Tibial nerve (tissue), 4 donors: ENCODE measurements around the gene NDUFAF7.

Experiments
- EP300 ChIP-seq, 2 donors: sonication (generic); formaldehyde crosslinking; IDR thresholded peaks; one replicate each; pipeline ENCODE4 v1.6.1; 2017; ENCODE audit warnings: antibody characterized with exemption in 2 of 2, mild to moderate bottlenecking in 1 of 2
- POLR2A ChIP-seq, 2 donors: fragments of 450-650 bp; IDR thresholded peaks; one replicate each; pipeline ENCODE4 v1.6.1; 2017; ENCODE audit warnings: antibody characterized with exemption in 2 of 2, mild to moderate bottlenecking in 2 of 2, moderate library complexity in 2 of 2
- TF ChIP-seq, protein P1 (sequence below), 5 experiments: fragments of 200-600 bp in 3 of 5; fragments of 450-650 bp in 2 of 5; sonication (generic) in 3 of 5; IDR thresholded peaks; one replicate each; pipeline ENCODE4 v1.5.1; 2016 to 2019; ENCODE audit warnings: antibody characterized with exemption in 5 of 5, mild to moderate bottlenecking in 3 of 5, moderate library complexity in 2 of 5

DNA sequence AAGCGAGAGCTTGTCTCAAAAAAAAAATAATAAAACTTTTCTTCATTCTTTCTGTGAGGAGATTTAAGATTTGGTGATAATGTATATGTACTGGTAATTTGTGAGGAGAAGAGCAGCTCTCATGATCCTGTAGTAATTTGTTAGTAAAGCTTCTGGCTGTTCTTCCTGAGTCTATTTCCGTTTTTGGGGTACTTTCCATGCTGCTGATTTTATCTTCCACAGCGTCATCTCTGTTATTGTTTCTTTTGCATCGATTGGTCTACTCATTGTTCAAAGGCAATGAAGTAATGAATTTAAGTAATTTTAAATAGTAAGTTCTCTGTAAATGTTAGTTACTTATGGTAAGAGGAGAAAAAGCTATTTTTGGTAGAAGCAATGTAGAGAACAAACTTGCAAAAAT, 12.0 kb downstream of the NDUFAF7 start:
- TF ChIP-seq, protein P1, sequence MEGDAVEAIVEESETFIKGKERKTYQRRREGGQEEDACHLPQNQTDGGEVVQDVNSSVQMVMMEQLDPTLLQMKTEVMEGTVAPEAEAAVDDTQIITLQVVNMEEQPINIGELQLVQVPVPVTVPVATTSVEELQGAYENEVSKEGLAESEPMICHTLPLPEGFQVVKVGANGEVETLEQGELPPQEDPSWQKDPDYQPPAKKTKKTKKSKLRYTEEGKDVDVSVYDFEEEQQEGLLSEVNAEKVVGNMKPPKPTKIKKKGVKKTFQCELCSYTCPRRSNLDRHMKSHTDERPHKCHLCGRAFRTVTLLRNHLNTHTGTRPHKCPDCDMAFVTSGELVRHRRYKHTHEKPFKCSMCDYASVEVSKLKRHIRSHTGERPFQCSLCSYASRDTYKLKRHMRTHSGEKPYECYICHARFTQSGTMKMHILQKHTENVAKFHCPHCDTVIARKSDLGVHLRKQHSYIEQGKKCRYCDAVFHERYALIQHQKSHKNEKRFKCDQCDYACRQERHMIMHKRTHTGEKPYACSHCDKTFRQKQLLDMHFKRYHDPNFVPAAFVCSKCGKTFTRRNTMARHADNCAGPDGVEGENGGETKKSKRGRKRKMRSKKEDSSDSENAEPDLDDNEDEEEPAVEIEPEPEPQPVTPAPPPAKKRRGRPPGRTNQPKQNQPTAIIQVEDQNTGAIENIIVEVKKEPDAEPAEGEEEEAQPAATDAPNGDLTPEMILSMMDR (IDR thresholded peaks at IDR 0.05), result no peak
- TF ChIP-seq POLR2A (IDR thresholded peaks at IDR 0.05) (no peak), EP300 (IDR thresholded peaks at IDR 0.05) (no peak)
